Activated T-cell treated with anti-CD3 and anti-CD28 coated beads, Interleukin-2, amount 50 U/mL, for 24 hours (primary cell): ENCODE measurements around the gene SEMA6C.
"Not testable (repeated sequence)": the region's sequence is repeated elsewhere in the genome, so short reads cannot be mapped to it uniquely, and the experiment has no call there.

Source experiments
- DNase-seq: peaks from one replicate; pipeline ENCODE4 v3.0.0-alpha.2; 2020
- H3K27ac Mint-ChIP-seq: 2 replicates; pipeline ENCODE4 v1.8.0; 2020; ENCODE audit warnings: mild to moderate bottlenecking, mixed read lengths
- H3K27me3 Mint-ChIP-seq: 2 replicates; pipeline ENCODE4 v1.8.0; 2020; ENCODE audit warnings: mixed read lengths
- H3K36me3 Mint-ChIP-seq: 2 replicates; pipeline ENCODE4 v1.8.0; 2020; ENCODE audit warnings: low read depth, mixed read lengths
- H3K4me1 Mint-ChIP-seq: 2 replicates; pipeline ENCODE4 v1.8.0; 2020; ENCODE audit warnings: low read depth, mixed read lengths
- H3K4me3 Mint-ChIP-seq: 2 replicates; pipeline ENCODE4 v1.8.0; 2020; ENCODE audit warnings: mild to moderate bottlenecking, moderate library complexity, mixed read lengths
- H3K9me3 Mint-ChIP-seq: 2 replicates; pipeline ENCODE4 v1.8.0; 2020; ENCODE audit warnings: mixed read lengths

SEMA6C gene, protein sequence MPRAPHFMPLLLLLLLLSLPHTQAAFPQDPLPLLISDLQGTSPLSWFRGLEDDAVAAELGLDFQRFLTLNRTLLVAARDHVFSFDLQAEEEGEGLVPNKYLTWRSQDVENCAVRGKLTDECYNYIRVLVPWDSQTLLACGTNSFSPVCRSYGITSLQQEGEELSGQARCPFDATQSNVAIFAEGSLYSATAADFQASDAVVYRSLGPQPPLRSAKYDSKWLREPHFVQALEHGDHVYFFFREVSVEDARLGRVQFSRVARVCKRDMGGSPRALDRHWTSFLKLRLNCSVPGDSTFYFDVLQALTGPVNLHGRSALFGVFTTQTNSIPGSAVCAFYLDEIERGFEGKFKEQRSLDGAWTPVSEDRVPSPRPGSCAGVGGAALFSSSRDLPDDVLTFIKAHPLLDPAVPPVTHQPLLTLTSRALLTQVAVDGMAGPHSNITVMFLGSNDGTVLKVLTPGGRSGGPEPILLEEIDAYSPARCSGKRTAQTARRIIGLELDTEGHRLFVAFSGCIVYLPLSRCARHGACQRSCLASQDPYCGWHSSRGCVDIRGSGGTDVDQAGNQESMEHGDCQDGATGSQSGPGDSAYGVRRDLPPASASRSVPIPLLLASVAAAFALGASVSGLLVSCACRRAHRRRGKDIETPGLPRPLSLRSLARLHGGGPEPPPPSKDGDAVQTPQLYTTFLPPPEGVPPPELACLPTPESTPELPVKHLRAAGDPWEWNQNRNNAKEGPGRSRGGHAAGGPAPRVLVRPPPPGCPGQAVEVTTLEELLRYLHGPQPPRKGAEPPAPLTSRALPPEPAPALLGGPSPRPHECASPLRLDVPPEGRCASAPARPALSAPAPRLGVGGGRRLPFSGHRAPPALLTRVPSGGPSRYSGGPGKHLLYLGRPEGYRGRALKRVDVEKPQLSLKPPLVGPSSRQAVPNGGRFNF

DNA sequence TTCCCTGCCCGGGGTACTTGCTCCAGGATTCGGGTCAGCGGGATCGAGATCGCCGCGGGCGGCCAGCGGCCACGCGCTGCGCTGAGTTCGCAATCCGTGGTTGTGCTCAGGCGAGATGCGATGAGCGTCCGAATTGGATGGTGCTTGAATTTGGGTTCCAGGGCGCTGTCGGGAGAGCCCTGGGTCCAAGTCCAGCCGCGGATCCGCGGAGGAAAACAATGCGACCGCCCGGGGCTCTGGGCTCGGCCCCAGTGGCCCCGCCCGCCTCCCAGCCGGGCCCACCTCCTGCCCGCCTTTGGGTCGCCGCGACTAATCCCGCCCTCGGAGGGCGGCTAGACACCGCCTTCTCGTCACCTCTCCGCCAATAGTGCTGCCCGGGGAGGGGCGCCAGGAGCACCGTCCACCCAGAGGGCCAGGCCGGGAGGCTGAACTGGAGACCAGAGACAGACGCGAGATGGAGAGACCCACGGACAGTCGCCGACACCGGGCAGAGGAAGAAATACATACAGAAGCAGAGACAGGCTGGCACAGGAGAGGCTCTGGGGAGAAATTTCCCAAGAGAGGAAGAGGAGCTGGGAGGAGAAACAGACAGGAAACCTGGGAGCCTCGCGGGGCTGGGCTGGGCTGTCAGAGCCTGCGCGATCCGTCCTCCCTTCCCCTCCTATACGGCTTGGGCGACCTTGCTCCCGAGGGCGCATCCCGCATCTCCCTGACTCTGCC lies at the start of gene SEMA6C:
Gene SEMA6C (minus strand): TSS at position 220 of the 720 bp plus-strand sequence. CDS start 4,010 bp downstream, outside the sequence.
- Mint-ChIP-seq H3K4me1 (peaks cover 19% of the 10 kb centered on the region), H3K27ac (peak within 1 kb of the TSS; percentile 81), H3K36me3 (no peaks in the 10 kb centered on the region), H3K27me3 (peaks cover 4% of the 10 kb centered on the region), H3K4me3 (peak within 1 kb of the TSS; percentile 83), H3K9me3 (no peaks in the 10 kb centered on the region)
- DNase-seq, result peak; percentile 91

DNA sequence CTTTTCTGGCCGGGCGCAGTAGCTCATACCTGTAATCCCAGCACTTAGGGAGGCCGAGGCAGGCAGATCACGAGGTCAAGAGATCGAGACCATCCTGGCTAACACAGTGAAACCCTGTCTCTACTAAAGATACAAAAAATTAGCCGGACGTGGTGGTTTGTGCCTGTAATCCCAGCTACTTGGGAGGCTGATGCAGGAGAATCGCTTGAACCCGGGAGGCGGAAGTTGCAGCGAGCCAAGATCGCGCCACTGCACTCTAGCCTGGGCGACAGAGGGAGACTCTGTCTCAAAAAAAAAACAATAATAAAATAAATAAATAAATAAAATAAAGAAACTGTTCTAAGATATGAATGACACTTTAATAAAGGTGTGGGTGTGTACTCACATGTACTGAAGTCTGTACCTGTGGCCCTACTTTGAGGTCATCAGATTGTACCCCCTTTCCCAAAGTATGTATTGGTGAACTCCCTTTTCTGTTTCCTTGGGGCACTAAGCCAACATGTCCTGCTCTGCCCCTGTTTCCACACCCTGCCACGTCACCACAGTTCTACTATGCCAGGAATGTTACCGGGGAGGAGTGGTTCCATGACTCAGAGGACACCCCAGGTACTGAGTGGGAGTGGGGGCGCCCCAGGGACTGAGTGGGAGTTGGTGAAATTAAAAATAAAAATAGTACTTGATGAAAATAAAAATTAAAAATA lies 48.6 kb upstream of the SEMA6C start:
- H3K27ac Mint-ChIP-seq, H3K27me3 Mint-ChIP-seq, H3K9me3 Mint-ChIP-seq, DNase-seq, H3K4me3 Mint-ChIP-seq: not testable (repeated sequence)
- Mint-ChIP-seq H3K36me3 (peaks cover 18% of the 10 kb centered on the region), H3K4me1 (peaks cover 30% of the 10 kb centered on the region)

DNA sequence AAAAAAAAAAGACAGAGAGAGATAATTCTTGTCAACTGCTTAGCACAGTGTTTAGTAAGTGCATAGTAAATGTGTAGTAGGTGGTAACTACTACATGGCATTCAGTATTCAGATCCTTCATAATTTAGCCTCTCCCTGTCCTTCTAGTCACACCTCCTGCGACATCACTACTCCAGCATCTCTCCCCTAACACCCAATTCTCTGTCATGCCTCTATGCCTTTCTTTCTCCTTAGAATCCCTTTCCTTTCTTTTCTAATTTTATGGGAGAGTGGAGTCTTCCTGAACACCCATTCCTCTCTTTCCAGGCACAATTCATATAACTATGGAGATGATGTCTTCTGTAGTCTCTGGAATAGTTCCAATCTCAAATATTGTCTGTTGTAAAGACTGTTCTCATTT lies 47.4 kb upstream of the SEMA6C start:
- no peaks in the 10 kb centered on the region for H3K27me3 Mint-ChIP-seq

GRCh38 chr1:151193304-151193703 lies 46.9 kb upstream of the SEMA6C start:
- H3K4me3 Mint-ChIP-seq, result no peak overlapping the region
- peaks cover 8% of the 10 kb centered on the region for H3K36me3 Mint-ChIP-seq
- no peak overlapping the region for H3K27ac Mint-ChIP-seq
- no peaks in the 10 kb centered on the region for H3K27me3 Mint-ChIP-seq
- DNase-seq, result no peak
- no peaks in the 10 kb centered on the region for H3K9me3 Mint-ChIP-seq
- H3K4me1 Mint-ChIP-seq, result peaks cover 32% of the 10 kb centered on the region

More for the DNA sequence above, 47.4 kb upstream of the SEMA6C start:
- Mint-ChIP-seq H3K27ac (no peak overlapping the region), H3K4me1 (peaks cover 28% of the 10 kb centered on the region), H3K9me3 (no peaks in the 10 kb centered on the region), H3K4me3 (no peak overlapping the region), H3K36me3 (peaks cover 14% of the 10 kb centered on the region)
- no peak for DNase-seq

DNA sequence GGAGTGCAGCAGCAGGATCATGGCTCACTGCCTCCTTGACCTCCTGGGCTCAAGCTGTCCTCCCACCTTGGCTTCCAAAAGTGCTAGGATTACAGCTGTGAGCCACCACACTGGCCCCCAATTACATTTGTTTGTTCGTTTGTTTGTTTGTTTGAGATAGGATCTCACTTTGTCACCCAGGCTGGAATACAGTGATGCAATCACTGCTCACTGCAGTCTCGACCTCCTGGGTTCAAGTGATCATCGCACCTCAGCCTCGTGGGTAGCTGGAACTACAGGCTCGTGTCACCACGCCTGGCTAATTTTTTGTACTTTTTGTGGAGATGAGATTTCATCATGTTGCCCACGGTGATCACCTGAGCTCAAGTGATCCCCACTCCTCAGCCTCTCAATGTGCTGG lies 45.6 kb upstream of the SEMA6C start:
- DNase-seq, result no peak
- Mint-ChIP-seq H3K4me1 (peaks cover 31% of the 10 kb centered on the region), H3K36me3 (peaks cover 10% of the 10 kb centered on the region), H3K9me3 (no peaks in the 10 kb centered on the region), H3K27me3 (no peaks in the 10 kb centered on the region), H3K4me3 (no peak overlapping the region), H3K27ac (no peak overlapping the region)

DNA sequence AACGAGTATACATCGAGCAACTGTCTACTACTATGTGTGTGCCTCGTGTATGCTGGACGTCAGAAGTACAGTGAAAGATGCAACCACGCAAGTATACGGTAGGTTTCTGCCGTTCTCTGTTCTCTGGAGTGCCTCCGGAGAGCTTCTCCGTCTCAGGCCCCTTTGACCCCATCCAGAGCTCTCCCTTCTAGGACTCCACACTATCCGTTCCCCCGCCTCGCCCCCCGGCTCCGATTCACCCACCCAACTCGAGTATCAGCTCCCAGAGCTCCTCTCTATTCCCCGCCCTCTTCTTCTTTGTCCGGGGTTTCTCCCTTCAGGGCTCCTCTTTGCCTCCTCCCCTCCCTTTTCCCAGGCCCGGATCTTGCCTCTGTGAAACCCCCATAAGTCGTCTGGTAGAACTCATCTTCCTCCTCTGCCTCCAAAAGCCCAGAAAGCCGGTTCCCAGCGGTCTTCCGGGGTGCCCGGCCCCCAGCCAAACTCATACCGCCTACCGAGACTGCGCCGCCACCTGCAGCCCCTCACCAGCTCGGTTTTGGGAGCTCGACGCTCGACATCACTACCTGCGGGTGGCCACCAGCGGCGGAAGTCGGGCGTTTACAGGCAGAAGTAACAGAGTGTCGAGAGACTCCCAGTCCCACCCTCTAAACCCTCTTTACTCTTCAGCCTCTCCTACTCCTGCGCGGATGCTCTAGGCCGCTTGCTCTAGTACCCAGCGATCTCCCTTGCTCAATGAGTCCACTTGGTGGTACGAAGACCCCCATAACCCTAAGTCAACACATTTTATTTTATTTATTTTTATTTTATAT lies 43.4 kb upstream of the SEMA6C start, which contains the start of gene VPS72:
Gene VPS72 (minus strand): TSS at position 561 of the 809 bp plus-strand sequence. CDS start 76 bp downstream, at position 485.
- peak; percentile 88 for DNase-seq
- H3K9me3 Mint-ChIP-seq, result no peaks in the 10 kb centered on the region
- peaks cover 25% of the 10 kb centered on the region for H3K36me3 Mint-ChIP-seq
- H3K4me1 Mint-ChIP-seq, result peaks cover 27% of the 10 kb centered on the region
- H3K27ac Mint-ChIP-seq, result peak within 1 kb of the TSS; percentile 96
- H3K27me3 Mint-ChIP-seq, result no peaks in the 10 kb centered on the region
- H3K4me3 Mint-ChIP-seq, result peak within 1 kb of the TSS; percentile 96

DNA sequence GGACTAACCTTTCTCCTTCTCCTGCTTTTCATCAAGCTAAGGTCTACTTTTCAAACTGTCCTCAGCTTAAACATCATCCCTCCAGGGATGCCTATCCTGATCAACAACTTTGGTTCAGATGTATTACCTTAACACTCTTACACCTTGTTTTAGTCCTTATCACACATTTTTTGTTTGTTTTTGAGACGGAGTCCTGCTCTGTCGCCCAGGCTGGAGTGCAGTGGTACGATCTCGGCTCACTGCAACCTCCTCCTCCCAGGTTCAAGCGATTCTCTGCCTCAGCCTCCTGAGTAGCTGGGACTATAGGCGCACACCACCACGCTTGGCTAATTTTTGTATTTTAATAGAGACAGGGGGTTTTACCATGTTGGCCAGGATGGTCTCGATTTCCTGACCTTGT lies 42.2 kb upstream of the SEMA6C start:
- Mint-ChIP-seq H3K36me3 (peaks cover 36% of the 10 kb centered on the region), H3K4me3 (peak overlapping the region; percentile 96), H3K4me1 (peaks cover 27% of the 10 kb centered on the region), H3K27ac (peak overlapping the region; percentile 96)
- not testable (repeated sequence) for DNase-seq, H3K9me3 Mint-ChIP-seq, H3K27me3 Mint-ChIP-seq

DNA sequence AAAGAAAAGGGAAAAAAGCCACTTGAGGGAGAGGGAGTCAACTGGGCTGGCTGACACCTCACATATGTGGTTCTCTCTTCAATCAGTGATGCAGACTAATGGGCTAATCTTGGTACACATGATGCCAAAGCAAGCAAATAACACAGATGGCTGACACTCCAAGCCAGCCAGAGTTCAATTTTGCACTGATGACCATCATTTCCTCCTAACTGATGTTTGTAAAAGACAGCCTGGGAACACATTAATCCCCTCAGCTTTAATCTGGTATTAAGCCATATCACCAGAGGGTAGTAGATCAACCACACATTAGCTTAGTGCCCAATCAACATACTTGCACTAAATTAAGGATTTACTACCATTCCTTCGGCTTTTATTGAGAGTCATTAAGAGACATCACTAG lies 40.8 kb upstream of the SEMA6C start:
- Mint-ChIP-seq H3K4me1 (peaks cover 27% of the 10 kb centered on the region), H3K36me3 (peaks cover 50% of the 10 kb centered on the region), H3K9me3 (no peaks in the 10 kb centered on the region), H3K27ac (peak overlapping the region; percentile 16), H3K4me3 (no peak overlapping the region), H3K27me3 (no peaks in the 10 kb centered on the region)
- no peak for DNase-seq

GRCh38 chr1:151184211-151184610 lies 37.8 kb upstream of the SEMA6C start:
- Mint-ChIP-seq H3K36me3 (peaks cover 69% of the 10 kb centered on the region), H3K4me3 (no peak overlapping the region), H3K9me3 (no peaks in the 10 kb centered on the region), H3K27me3 (no peaks in the 10 kb centered on the region), H3K4me1 (peaks cover 18% of the 10 kb centered on the region), H3K27ac (no peak overlapping the region)
- DNase-seq, result no peak

DNA sequence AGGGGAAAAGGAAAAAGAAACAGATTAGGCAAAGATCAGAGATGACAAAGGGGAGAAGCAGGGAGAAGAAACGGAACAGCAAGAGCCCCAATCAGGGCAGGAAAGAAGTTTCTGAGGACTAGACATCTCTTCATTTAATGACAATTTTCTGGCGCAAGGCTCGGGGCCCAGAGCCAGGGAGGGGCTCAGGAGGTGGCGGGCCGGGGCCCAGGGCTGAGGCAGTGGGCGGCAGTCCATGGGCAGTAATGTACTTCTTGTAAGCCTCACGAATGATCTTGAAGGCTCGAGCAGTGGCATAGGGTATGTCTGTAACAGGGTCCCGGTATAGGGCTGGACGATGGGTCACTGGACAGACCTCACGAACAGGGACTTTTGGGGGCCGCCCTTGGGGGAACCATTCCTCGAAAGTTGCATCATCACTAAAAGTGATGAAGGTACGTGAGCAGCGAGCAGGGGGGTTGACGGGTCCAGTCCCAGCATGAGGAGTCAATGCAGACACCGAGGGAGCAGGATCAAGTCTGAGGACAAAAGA lies 30.1 kb upstream of the SEMA6C start:
- no peaks in the 10 kb centered on the region for H3K9me3 Mint-ChIP-seq
- no peak overlapping the region for H3K27ac Mint-ChIP-seq
- H3K4me1 Mint-ChIP-seq, result no peaks in the 10 kb centered on the region
- DNase-seq, result no peak
- no peak overlapping the region for H3K4me3 Mint-ChIP-seq
- H3K36me3 Mint-ChIP-seq, result peaks cover 86% of the 10 kb centered on the region
- no peaks in the 10 kb centered on the region for H3K27me3 Mint-ChIP-seq

DNA sequence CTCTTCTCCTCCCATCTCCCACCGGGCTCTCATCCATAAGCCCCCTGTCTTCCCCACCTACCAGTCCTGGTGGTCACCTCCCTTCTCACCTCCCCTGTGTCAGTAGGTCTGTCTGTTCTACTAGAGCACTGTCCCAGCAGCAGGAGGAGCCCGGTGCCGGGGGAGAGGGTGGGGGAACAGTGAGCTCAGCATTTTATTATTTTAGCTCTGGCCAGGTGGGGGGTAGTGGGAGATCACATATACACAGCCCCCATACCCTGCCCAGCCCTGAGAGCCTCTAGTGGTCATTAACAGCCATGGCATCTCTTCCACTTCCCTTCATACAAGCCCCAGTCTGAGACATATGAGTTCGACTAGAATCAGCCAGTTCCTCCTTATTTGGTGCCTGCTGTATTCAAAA lies 29.4 kb upstream of the SEMA6C start, which contains the start of gene TMOD4:
Gene TMOD4 (minus strand): TSS at position 119 of the 400 bp plus-strand sequence. CDS start 1,106 bp downstream, outside the sequence.
- Mint-ChIP-seq H3K27me3 (no peaks in the 10 kb centered on the region), H3K36me3 (peaks cover 86% of the 10 kb centered on the region), H3K9me3 (no peaks in the 10 kb centered on the region)

GRCh38 chr1:151175041-151175741 lies 28.8 kb upstream of the SEMA6C start:
- H3K4me1 Mint-ChIP-seq, result no peaks in the 10 kb centered on the region
- H3K27me3 Mint-ChIP-seq, result no peaks in the 10 kb centered on the region
- DNase-seq, result no peak
- H3K9me3 Mint-ChIP-seq, result no peaks in the 10 kb centered on the region
- H3K4me3 Mint-ChIP-seq, result no peak overlapping the region
- peak overlapping the region; percentile 75 for H3K27ac Mint-ChIP-seq
- peaks cover 87% of the 10 kb centered on the region for H3K36me3 Mint-ChIP-seq

More for the DNA sequence above, 29.4 kb upstream of the SEMA6C start, which contains the start of gene TMOD4:
- Mint-ChIP-seq H3K4me3 (no peak within 1 kb of the TSS), H3K4me1 (no peaks in the 10 kb centered on the region), H3K27ac (peak within 1 kb of the TSS; percentile 75)
- DNase-seq, result no peak
